Transverse colon (tissue), 4 donors: Measurements from ENCODE around the gene KLHL17. TPM values are rescaled to one million over a fixed set of nuclear protein-coding genes. Genes with fewer than 3 reads are reported as not detected.
"Not testable (repeated sequence)": the region's sequence is repeated elsewhere in the genome, so short reads cannot be mapped to it uniquely, and the experiment has no call there.

Experiments
- DNase-seq: peaks from one replicate; pipeline ENCODE4 v3.0.0-alpha.2; 2019
- H3K27ac ChIP-seq, 4 donors: fragments of 200-600 bp; sonication (generic); 2 replicates each; pipeline ENCODE4 v1.5.1; 2016 to 2018; ENCODE audit warnings: inconsistent platforms in 4 of 4
- H3K27me3 ChIP-seq: fragments of 200-600 bp; sonication (generic); 2 replicates; pipeline ENCODE4 v1.5.1; 2017; ENCODE audit warnings: inconsistent platforms
- H3K36me3 ChIP-seq, 4 donors: fragments of 200-600 bp; sonication (generic); 2 replicates each; pipeline ENCODE4 v1.5.1; 2017 to 2019; ENCODE audit warnings: inconsistent platforms in 4 of 4
- H3K4me1 ChIP-seq, 4 donors: fragments of 200-600 bp; sonication (generic); 2 replicates each; pipeline ENCODE4 v1.5.1; 2017 to 2020; ENCODE audit warnings: inconsistent platforms in 4 of 4
- H3K4me3 ChIP-seq, 4 donors: fragments of 200-600 bp; sonication (generic); 1 replicate in 1 of 4; 2 replicates in 3 of 4; pipeline versions ENCODE4 v1.5.1 to v1.6.1; 2017 to 2019; ENCODE audit warnings: inconsistent platforms in 4 of 4
- H3K9me3 ChIP-seq, 2 donors: fragments of 200-600 bp; sonication (generic); 2 replicates each; pipeline ENCODE4 v1.5.1; 2017 to 2019; ENCODE audit warnings: inconsistent platforms in 2 of 2
- EP300 ChIP-seq: sonication (generic); formaldehyde crosslinking; IDR thresholded peaks from one replicate; pipeline ENCODE4 v1.6.1; 2017; ENCODE audit warnings: antibody characterized with exemption, low read depth
- POLR2A ChIP-seq: fragments of 450-650 bp; IDR thresholded peaks from one replicate; pipeline ENCODE4 v1.6.1; 2016; ENCODE audit warnings: antibody characterized with exemption, mild to moderate bottlenecking, moderate library complexity
- POLR2AphosphoS5 ChIP-seq, 3 donors: sonication (generic); formaldehyde crosslinking; IDR thresholded peaks; one replicate each; pipeline ENCODE4 v1.6.1; 2016; ENCODE audit warnings: antibody characterized with exemption in 3 of 3
- WGBS, 2 donors: methylation state at CpG; one replicate each; pipeline ENCODE4 v1.1.5; 2018; ENCODE audit warnings: low coverage in 1 of 2; 5-methylcytosine and 5-hydroxymethylcytosine counted together
- in situ Hi-C, 4 donors: fragments of 200-750 bp; cut with MboI; loops; one replicate each; pipeline versions ENCODE4 v1.15.0 to v1.15.1; 2017; ENCODE audit warnings: low sequenced_read_pairs in 3 of 4, low pct_ligation_motif_present in 1 of 4, low pct_unique_long_range_greater_than_20kb in 1 of 4
- intact Hi-C: fragments of 100-400 bp; cut with DNase I; formaldehyde crosslinking; loops from one replicate; pipeline ENCODE4 v1.15.1; 2023; ENCODE audit warnings: low total_unique reads
- total RNA-seq, 4 donors: library from RNA; depleted of rRNA; stranded (reverse); fragments of >200 nt; gene quantifications; one replicate each; pipeline ENCODE4 v1.1.0, GENCODE V29; 2016
- TF ChIP-seq, protein P1 (sequence below), 5 experiments: fragments of 200-600 bp in 3 of 5; fragments of 450-650 bp in 2 of 5; sonication (generic) in 3 of 5; IDR thresholded peaks; 1 replicate in 2 of 5; 2 replicates in 3 of 5; pipeline ENCODE4 v1.5.1; 2016 to 2017; ENCODE audit warnings: antibody characterized with exemption in 5 of 5, inconsistent platforms in 3 of 5, mild to moderate bottlenecking in 2 of 5, moderate library complexity in 1 of 5

The KLHL17 gene
- total RNA-seq, 4 donors from 2014 or later, result 10.8 to 26.1 (median 11.4) TPM

- no peak for DNase-seq
- in situ Hi-C loops (no loop called here), intact Hi-C loops (no loop called here)
- Histone ChIP-seq H3K4me3 (no peak overlapping the region), H3K27me3 (peaks cover 50% of the 10 kb centered on the region), H3K9me3 (peaks cover 8 to 10% of the 10 kb centered on the region in 2 donors), H3K27ac (no peak overlapping the region), H3K4me1 (peaks cover 0 to 6% (median 2%) of the 10 kb centered on the region in 4 donors), H3K36me3 (no peaks in the 10 kb centered on the region)
- 94 to 98% methylated on average over 8 to 10 of the region's 10 CpGs for WGBS, 2 donors
- TF ChIP-seq POLR2AphosphoS5 (IDR thresholded peaks at IDR 0.05) (no peak), EP300 (no peak)
- TF ChIP-seq, protein P1, sequence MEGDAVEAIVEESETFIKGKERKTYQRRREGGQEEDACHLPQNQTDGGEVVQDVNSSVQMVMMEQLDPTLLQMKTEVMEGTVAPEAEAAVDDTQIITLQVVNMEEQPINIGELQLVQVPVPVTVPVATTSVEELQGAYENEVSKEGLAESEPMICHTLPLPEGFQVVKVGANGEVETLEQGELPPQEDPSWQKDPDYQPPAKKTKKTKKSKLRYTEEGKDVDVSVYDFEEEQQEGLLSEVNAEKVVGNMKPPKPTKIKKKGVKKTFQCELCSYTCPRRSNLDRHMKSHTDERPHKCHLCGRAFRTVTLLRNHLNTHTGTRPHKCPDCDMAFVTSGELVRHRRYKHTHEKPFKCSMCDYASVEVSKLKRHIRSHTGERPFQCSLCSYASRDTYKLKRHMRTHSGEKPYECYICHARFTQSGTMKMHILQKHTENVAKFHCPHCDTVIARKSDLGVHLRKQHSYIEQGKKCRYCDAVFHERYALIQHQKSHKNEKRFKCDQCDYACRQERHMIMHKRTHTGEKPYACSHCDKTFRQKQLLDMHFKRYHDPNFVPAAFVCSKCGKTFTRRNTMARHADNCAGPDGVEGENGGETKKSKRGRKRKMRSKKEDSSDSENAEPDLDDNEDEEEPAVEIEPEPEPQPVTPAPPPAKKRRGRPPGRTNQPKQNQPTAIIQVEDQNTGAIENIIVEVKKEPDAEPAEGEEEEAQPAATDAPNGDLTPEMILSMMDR (IDR thresholded peaks at IDR 0.05), result no peak
Measured at GRCh38 chr1:991895-992294, 31.5 kb downstream of the KLHL17 start.

- H3K27me3 ChIP-seq, result peaks cover 53% of the 10 kb centered on the region
- 73 to 82% methylated on average over 7 of the region's 7 CpGs for WGBS, 2 donors
- H3K4me1 ChIP-seq, result peaks cover 0 to 6% (median 2%) of the 10 kb centered on the region in 4 donors
- no peak for DNase-seq
- no peak for TF ChIP-seq POLR2A
- TF ChIP-seq, protein P1 (IDR thresholded peaks at IDR 0.05), result no peak
- no peak for TF ChIP-seq POLR2AphosphoS5 (IDR thresholded peaks at IDR 0.05)
- no peak for TF ChIP-seq EP300
- H3K27ac ChIP-seq, result no peak overlapping the region
- no peaks in the 10 kb centered on the region for H3K36me3 ChIP-seq
- intact Hi-C loops, result no loop called here
- no peak overlapping the region for H3K4me3 ChIP-seq
- peaks cover 8 to 10% of the 10 kb centered on the region in 2 donors for H3K9me3 ChIP-seq
- in situ Hi-C loops, result no loop called here
Measured at GRCh38 chr1:992362-992761, 32.0 kb downstream of the KLHL17 start.

- Histone ChIP-seq H3K9me3 (peaks cover 8 to 10% of the 10 kb centered on the region in 2 donors), H3K27ac (no peak overlapping the region), H3K36me3 (no peaks in the 10 kb centered on the region), H3K27me3 (peaks cover 60% of the 10 kb centered on the region), H3K4me1 (peaks cover 0 to 10% (median 6%) of the 10 kb centered on the region in 4 donors), H3K4me3 (no peak overlapping the region)
- DNase-seq, result no peak
- intact Hi-C loops (no loop called here), in situ Hi-C loops (no loop called here)
- no peak for TF ChIP-seq POLR2A
- TF ChIP-seq EP300, result no peak
- TF ChIP-seq, protein P1 (IDR thresholded peaks at IDR 0.05), result no peak
- TF ChIP-seq POLR2AphosphoS5 (IDR thresholded peaks at IDR 0.05), result no peak
- 80% methylated on average over 15 of the region's 15 CpGs; no CpG with 5 or more reads in 1 of the 2 donors for WGBS, 2 donors
Measured at GRCh38 chr1:993379-993995, 33.1 kb downstream of the KLHL17 start.

DNA sequence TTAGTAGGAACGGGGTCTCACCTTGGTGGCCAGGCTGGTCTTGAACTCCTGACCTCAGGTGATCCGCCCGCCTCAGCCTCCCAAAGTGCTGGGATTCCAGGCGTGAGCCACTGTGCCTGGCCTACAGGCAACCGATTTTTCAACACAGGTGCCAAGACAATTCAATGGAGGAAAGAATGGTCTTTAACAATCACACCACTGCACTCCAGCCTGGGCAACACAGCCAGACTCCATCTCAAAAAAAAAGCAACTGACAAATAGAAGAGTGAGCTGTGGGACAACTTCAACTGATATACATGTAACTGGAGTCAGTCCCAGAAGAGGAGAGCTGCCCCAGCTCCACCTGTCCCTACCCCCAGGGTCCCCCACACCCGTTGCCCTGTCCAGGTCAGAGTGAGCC lies 34.2 kb downstream of the KLHL17 start:
- H3K4me3 ChIP-seq, DNase-seq, H3K36me3 ChIP-seq, H3K27ac ChIP-seq, in situ Hi-C loops, intact Hi-C loops: not testable (repeated sequence)
- Histone ChIP-seq H3K9me3 (peaks cover 8 to 10% of the 10 kb centered on the region in 2 donors), H3K27me3 (peaks cover 66% of the 10 kb centered on the region), H3K4me1 (peaks cover 4 to 20% (median 17%) of the 10 kb centered on the region in 4 donors)
- 89% methylated on average over 6 of the region's 6 CpGs; no CpG with 5 or more reads in 1 of the 2 donors for WGBS, 2 donors
